IMR-90 (cell line): ENCODE data around the gene TAF11L3.
"Not testable (repeated sequence)": the region's sequence is repeated elsewhere in the genome, so short reads cannot be mapped to it uniquely, and the experiment has no call there.

Experiments
- CTCF ChIP-seq: conservative IDR thresholded peaks from 2 replicates; pipeline ENCODE4 v1.5.1; 2012; ENCODE audit warnings: mild to moderate bottlenecking, low read depth, low read length, improper control_type of control experiment
- MAFK ChIP-seq: IDR thresholded peaks from 2 replicates; pipeline ENCODE4 v1.6.1; 2012; ENCODE audit warnings: low read depth, low read length, improper control_type of control experiment
- MXI1 ChIP-seq: IDR thresholded peaks from 2 replicates; pipeline ENCODE4 v1.6.1; 2012; ENCODE audit warnings: low read depth, mild to moderate bottlenecking, low read length, moderate library complexity, borderline replicate concordance
- POLR2A ChIP-seq: IDR thresholded peaks from 2 replicates; pipeline ENCODE4 v1.6.1; 2012; ENCODE audit warnings: mild to moderate bottlenecking, low read depth, low read length
- SMC3 ChIP-seq: fragments of 150-350 bp; IDR thresholded peaks from 2 replicates; pipeline ENCODE4 v1.6.1; 2016; ENCODE audit warnings: low read depth, mild to moderate bottlenecking, antibody characterized with exemption, low read length, moderate library complexity

DNA sequence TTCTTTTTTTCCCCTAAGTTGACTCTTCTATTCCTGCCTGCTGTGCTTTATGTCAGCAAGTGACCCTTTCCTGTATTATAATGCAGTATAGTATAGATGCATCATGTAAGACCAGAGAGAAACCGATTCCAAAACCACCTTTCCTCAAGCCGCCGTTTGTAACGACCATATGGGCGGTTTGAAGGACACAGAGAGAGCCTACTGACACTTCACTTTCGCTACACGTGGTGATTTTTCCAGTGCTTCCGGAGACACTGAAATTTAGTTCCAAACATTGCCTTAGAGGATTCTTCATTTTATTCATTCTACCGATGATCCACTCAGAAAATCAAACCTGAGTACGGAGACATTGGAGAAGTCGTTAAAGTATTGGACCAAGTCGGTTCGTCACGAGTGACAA, 1.3 kb downstream of the TAF11L3 start:
- not testable (repeated sequence) for TF ChIP-seq CTCF, MXI1, POLR2A, MAFK, SMC3
